BE2C (cell line): ENCODE results near the gene SH3RF1.

Experiments
- DNase-seq: peaks from one replicate; pipeline ENCODE4 v3.0.0-alpha.2; 2020
- H3K27me3 ChIP-seq: fragments of 250-450 bp; sonication (Bioruptor Pico); 2 replicates; pipeline ENCODE4 v1.5.1; 2020; ENCODE audit warnings: mild to moderate bottlenecking
- H3K36me3 ChIP-seq: fragments of 250-450 bp; sonication (Bioruptor Pico); 2 replicates; pipeline ENCODE4 v1.5.1; 2020; ENCODE audit warnings: mild to moderate bottlenecking
- H3K4me1 ChIP-seq: fragments of 250-450 bp; sonication (Bioruptor Pico); 2 replicates; pipeline ENCODE4 v1.5.1; 2020
- H3K4me3 ChIP-seq: 2 replicates; pipeline ENCODE4 v1.5.1; 2011; ENCODE audit warnings: low read depth, low read length
- H3K9me3 ChIP-seq: fragments of 250-450 bp; sonication (Bioruptor Pico); 2 replicates; pipeline ENCODE4 v1.5.1; 2020
- CTCF ChIP-seq: IDR thresholded peaks from 2 replicates; pipeline ENCODE4 v1.5.1; 2012; ENCODE audit warnings: mild to moderate bottlenecking, low read depth, low read length

The SH3RF1 gene

GRCh38 chr4:169152098-169152497 lies 118.7 kb downstream of the SH3RF1 start:
- no peak for TF ChIP-seq CTCF
- Histone ChIP-seq H3K27me3 (no peaks in the 10 kb centered on the region), H3K4me1 (peaks cover 7% of the 10 kb centered on the region), H3K9me3 (no peaks in the 10 kb centered on the region), H3K36me3 (peaks cover 23% of the 10 kb centered on the region), H3K4me3 (no peak overlapping the region)
- no peak for DNase-seq

GRCh38 chr4:169151671-169152070 lies 119.1 kb downstream of the SH3RF1 start:
- no peak for DNase-seq
- Histone ChIP-seq H3K4me1 (peaks cover 4% of the 10 kb centered on the region), H3K27me3 (no peaks in the 10 kb centered on the region), H3K9me3 (no peaks in the 10 kb centered on the region), H3K36me3 (peaks cover 23% of the 10 kb centered on the region), H3K4me3 (no peak overlapping the region)
- TF ChIP-seq CTCF = no peak

GRCh38 chr4:169150806-169151205 lies 120.0 kb downstream of the SH3RF1 start:
- peaks cover 3% of the 10 kb centered on the region; the same call in 1 of the 2 replicates for H3K4me1 ChIP-seq
- no peaks in the 10 kb centered on the region for H3K27me3 ChIP-seq
- peaks cover 23% of the 10 kb centered on the region for H3K36me3 ChIP-seq
- no peak overlapping the region for H3K4me3 ChIP-seq
- no peak for TF ChIP-seq CTCF
- no peaks in the 10 kb centered on the region for H3K9me3 ChIP-seq
- DNase-seq = no peak

GRCh38 chr4:169148885-169149284 lies 121.9 kb downstream of the SH3RF1 start:
- no peaks in the 10 kb centered on the region for H3K27me3 ChIP-seq
- no peak overlapping the region for H3K4me3 ChIP-seq
- peaks cover 3% of the 10 kb centered on the region; the same call in 1 of the 2 replicates for H3K4me1 ChIP-seq
- H3K9me3 ChIP-seq = no peaks in the 10 kb centered on the region; the same call in 1 of the 2 replicates
- peaks cover 12% of the 10 kb centered on the region for H3K36me3 ChIP-seq
- TF ChIP-seq CTCF = no peak
- DNase-seq = no peak

GRCh38 chr4:169147191-169147590 lies 123.6 kb downstream of the SH3RF1 start:
- peaks cover 3% of the 10 kb centered on the region; the same call in 1 of the 2 replicates for H3K4me1 ChIP-seq
- H3K36me3 ChIP-seq = peaks cover 3% of the 10 kb centered on the region; the same call in 1 of the 2 replicates
- no peaks in the 10 kb centered on the region; the same call in 1 of the 2 replicates for H3K9me3 ChIP-seq
- no peak for DNase-seq
- H3K4me3 ChIP-seq = no peak overlapping the region
- no peaks in the 10 kb centered on the region for H3K27me3 ChIP-seq
- no peak for TF ChIP-seq CTCF

GRCh38 chr4:169144061-169144600 lies 126.6 kb downstream of the SH3RF1 start:
- Histone ChIP-seq H3K27me3 (no peaks in the 10 kb centered on the region), H3K36me3 (peaks cover 3% of the 10 kb centered on the region; the same call in 1 of the 2 replicates), H3K9me3 (no peaks in the 10 kb centered on the region; the same call in 1 of the 2 replicates), H3K4me3 (no peak overlapping the region), H3K4me1 (peaks cover 3% of the 10 kb centered on the region; the same call in 1 of the 2 replicates)
- DNase-seq = no peak
- no peak for TF ChIP-seq CTCF
